ENCODE data around the gene TMEM59L.

The TMEM59L gene

GRCh38 chr19:18606281-18607225 lies 6.1 kb upstream of the TMEM59L start, which contains the start of gene CRLF1:
CRLF1 (minus strand) TSS chr19:18606799; CDS start chr19:18606656, 143 bp downstream.
- no peak within 1 kb of the TSS for H3K4me3 ChIP-seq (ENCODE audit: low read depth, low read length)
- H3K9me3 ChIP-seq (ENCODE audit: control insufficient read depth, low read length) = no peaks in the 10 kb centered on the region
- H3K36me3 ChIP-seq (ENCODE audit: control insufficient read depth, insufficient read depth, low read length) = no peaks in the 10 kb centered on the region
- H3K27ac ChIP-seq = no peak within 1 kb of the TSS
- H2AFZ ChIP-seq = no peak within 1 kb of the TSS
- H3K4me1 ChIP-seq = peaks cover 13% of the 10 kb centered on the region
- peaks cover 14% of the 10 kb centered on the region for H3K27me3 ChIP-seq (ENCODE audit: control insufficient read depth, insufficient read depth, low read length)
- no peak within 1 kb of the TSS for H3K4me2 ChIP-seq (ENCODE audit: low read length)
- H3K79me2 ChIP-seq = no peaks in the 10 kb centered on the region
- no peak within 1 kb of the TSS for H3K9ac ChIP-seq
- TF ChIP-seq CTCF (IDR thresholded peaks at IDR 0.05) = no peak

GRCh38 chr19:18607226-18608101 lies 5.2 kb upstream of the TMEM59L start:
- TF ChIP-seq CTCF (IDR thresholded peaks at IDR 0.05) = no peak
- no peaks in the 10 kb centered on the region for H3K9me3 ChIP-seq (ENCODE audit: control insufficient read depth, low read length)
- no peak overlapping the region for H3K4me2 ChIP-seq (ENCODE audit: low read length)
- peaks cover 14% of the 10 kb centered on the region for H3K27me3 ChIP-seq (ENCODE audit: control insufficient read depth, insufficient read depth, low read length)
- H3K79me2 ChIP-seq = no peaks in the 10 kb centered on the region
- no peak overlapping the region for H3K27ac ChIP-seq
- H3K4me3 ChIP-seq (ENCODE audit: low read depth, low read length) = no peak overlapping the region
- H3K4me1 ChIP-seq = peaks cover 16% of the 10 kb centered on the region
- H3K9ac ChIP-seq = no peak overlapping the region
- no peaks in the 10 kb centered on the region for H3K36me3 ChIP-seq (ENCODE audit: control insufficient read depth, insufficient read depth, low read length)
- no peak overlapping the region for H2AFZ ChIP-seq

GRCh38 chr19:18608102-18608804 lies 4.4 kb upstream of the TMEM59L start:
- no peak for TF ChIP-seq CTCF (IDR thresholded peaks at IDR 0.05)
- peaks cover 19% of the 10 kb centered on the region for H3K4me1 ChIP-seq
- H3K9ac ChIP-seq = no peak overlapping the region
- no peak overlapping the region for H2AFZ ChIP-seq
- no peaks in the 10 kb centered on the region for H3K79me2 ChIP-seq
- no peaks in the 10 kb centered on the region for H3K36me3 ChIP-seq (ENCODE audit: control insufficient read depth, insufficient read depth, low read length)
- H3K27me3 ChIP-seq (ENCODE audit: control insufficient read depth, insufficient read depth, low read length) = peaks cover 14% of the 10 kb centered on the region
- H3K4me3 ChIP-seq (ENCODE audit: low read depth, low read length) = no peak overlapping the region
- no peak overlapping the region for H3K27ac ChIP-seq
- no peak overlapping the region for H3K4me2 ChIP-seq (ENCODE audit: low read length)
- H3K9me3 ChIP-seq (ENCODE audit: control insufficient read depth, low read length) = no peaks in the 10 kb centered on the region

DNA sequence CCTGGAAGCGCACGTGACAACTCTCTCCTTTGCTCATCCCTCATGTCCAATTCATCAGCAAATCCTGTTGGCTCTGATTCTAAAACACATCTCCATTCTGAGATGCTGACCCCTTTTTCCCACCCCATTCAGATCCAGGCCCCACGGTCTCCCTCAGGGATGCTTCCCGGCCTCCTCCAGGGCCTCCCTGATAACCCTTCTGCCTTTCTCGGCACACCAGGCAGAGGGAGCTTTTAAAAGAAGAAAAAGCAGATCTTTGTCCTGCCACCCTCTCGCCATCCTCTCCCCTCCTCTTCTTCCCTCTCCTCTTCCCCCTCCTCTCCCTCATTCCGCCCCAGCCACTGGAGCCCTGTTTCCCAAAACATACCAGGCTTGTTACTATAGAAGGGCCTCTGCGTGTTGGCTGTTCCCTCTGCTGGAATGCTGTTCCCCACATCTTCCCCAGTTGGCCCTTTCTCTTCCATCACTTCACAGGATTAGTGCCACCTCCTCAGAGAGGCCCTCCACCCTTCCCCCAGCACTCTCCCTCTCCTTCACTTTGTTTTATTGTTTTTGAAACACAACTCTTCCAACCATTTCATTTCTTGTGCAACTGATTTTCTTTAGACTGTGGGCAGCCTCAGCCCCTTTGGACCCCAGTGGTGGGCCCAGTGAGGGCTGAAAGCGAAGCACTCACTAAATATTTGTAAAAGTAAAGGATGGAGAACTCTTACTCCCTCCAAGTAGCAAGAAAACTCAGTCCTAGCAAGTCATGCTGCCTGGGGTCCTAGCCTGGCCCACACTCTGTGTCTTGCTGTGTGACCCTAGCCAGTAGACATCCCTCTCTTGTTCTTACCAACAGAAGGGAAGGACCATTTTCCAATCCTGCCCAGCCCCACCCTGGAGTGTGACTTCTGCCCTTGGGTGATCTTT lies 3.6 kb upstream of the TMEM59L start:
- no peaks in the 10 kb centered on the region for H3K9me3 ChIP-seq (ENCODE audit: control insufficient read depth, low read length)
- H3K4me1 ChIP-seq = peaks cover 19% of the 10 kb centered on the region
- no peaks in the 10 kb centered on the region for H3K79me2 ChIP-seq
- no peak overlapping the region for H3K9ac ChIP-seq
- H3K36me3 ChIP-seq (ENCODE audit: control insufficient read depth, insufficient read depth, low read length) = no peaks in the 10 kb centered on the region
- no peak for TF ChIP-seq CTCF (IDR thresholded peaks at IDR 0.05)
- H2AFZ ChIP-seq = no peak overlapping the region
- H3K27ac ChIP-seq = no peak overlapping the region
- peaks cover 17% of the 10 kb centered on the region for H3K27me3 ChIP-seq (ENCODE audit: control insufficient read depth, insufficient read depth, low read length)
- H3K4me2 ChIP-seq (ENCODE audit: low read length) = no peak overlapping the region
- H3K4me3 ChIP-seq (ENCODE audit: low read depth, low read length) = no peak overlapping the region

Measured in parathyroid adenoma (tissue), 2 donors.